GM12891 (cell line): ENCODE results near the gene DNAH12.

Experiments used
- POLR2A ChIP-seq: IDR thresholded peaks from 2 replicates; pipeline ENCODE4 v1.6.1; 2011; ENCODE audit warnings: low read depth, low read length, control low read depth
- TAF1 ChIP-seq: IDR thresholded peaks from 2 replicates; pipeline ENCODE4 v1.6.1; 2011; ENCODE audit warnings: low read depth, low read length, control low read depth

GRCh38 chr3:57278237-57278636, 265.9 kb downstream of the DNAH12 start:
- no peak for TF ChIP-seq POLR2A
- TF ChIP-seq TAF1: no peak
